Uterus (tissue), 2 donors: ENCODE data around the gene RRP8.

Experiments used
- POLR2A ChIP-seq, 2 donors: fragments of 450-650 bp; IDR thresholded peaks; one replicate each; pipeline ENCODE4 v1.6.1; 2016; ENCODE audit warnings: antibody characterized with exemption in 2 of 2, mild to moderate bottlenecking in 1 of 2, moderate library complexity in 1 of 2
- TF ChIP-seq, protein P1 (sequence below), 4 experiments: fragments of 200-600 bp in 2 of 4; fragments of 450-650 bp in 2 of 4; sonication (generic) in 2 of 4; IDR thresholded peaks; one replicate each; pipeline ENCODE4 v1.5.1; 2016 to 2019; ENCODE audit warnings: antibody characterized with exemption in 4 of 4, mild to moderate bottlenecking in 2 of 4, moderate library complexity in 1 of 4

DNA sequence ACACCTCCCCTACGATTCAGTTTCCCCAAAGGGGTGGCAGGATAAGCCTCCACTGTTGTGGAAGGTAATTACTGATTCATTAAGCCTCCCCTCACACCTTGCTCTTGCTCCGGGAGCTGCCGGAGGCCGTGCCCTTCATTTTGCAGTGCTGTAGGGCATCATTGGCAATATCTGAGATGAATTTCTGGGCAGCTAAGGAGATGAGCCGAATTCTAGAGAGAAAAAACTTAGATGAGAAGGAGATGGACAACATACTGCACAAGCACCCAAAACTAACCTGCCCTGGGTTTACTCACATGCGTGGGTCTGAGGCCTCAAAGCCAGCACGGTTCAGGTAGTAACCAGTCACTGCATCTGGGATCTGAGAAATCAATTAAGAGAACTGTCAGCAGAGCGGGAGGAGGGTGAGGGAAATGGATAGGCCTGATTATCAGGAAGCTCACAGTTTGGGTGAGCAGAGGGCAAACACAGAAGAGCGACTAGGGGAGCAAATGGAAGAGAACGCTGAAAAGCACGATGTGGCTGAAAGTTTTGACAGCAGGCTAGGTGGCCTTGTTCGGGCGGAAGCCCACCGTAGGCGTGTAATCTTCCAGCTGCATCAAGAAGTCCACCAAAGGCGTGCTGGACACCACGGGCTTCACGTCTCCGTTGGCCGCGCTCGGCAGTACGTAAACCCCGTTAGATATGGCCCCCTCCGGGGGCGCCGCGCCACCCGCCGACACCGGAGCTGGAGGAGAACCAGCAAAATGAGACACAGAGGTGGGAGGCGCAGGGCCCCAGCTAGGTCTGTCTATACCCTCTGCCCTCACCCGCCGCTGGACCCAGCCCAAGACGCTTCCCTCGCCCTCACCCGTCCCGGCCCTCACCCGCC is 7.9 kb upstream of the RRP8 start:
- TF ChIP-seq, protein P1, sequence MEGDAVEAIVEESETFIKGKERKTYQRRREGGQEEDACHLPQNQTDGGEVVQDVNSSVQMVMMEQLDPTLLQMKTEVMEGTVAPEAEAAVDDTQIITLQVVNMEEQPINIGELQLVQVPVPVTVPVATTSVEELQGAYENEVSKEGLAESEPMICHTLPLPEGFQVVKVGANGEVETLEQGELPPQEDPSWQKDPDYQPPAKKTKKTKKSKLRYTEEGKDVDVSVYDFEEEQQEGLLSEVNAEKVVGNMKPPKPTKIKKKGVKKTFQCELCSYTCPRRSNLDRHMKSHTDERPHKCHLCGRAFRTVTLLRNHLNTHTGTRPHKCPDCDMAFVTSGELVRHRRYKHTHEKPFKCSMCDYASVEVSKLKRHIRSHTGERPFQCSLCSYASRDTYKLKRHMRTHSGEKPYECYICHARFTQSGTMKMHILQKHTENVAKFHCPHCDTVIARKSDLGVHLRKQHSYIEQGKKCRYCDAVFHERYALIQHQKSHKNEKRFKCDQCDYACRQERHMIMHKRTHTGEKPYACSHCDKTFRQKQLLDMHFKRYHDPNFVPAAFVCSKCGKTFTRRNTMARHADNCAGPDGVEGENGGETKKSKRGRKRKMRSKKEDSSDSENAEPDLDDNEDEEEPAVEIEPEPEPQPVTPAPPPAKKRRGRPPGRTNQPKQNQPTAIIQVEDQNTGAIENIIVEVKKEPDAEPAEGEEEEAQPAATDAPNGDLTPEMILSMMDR (IDR thresholded peaks at IDR 0.05), result no peak
- TF ChIP-seq POLR2A (IDR thresholded peaks at IDR 0.05), result no peak
